Measurements from ENCODE around the gene DYDC2.
A peak's percentile ranks its signal among the peaks of the same experiment; 100 is the strongest.

DNA sequence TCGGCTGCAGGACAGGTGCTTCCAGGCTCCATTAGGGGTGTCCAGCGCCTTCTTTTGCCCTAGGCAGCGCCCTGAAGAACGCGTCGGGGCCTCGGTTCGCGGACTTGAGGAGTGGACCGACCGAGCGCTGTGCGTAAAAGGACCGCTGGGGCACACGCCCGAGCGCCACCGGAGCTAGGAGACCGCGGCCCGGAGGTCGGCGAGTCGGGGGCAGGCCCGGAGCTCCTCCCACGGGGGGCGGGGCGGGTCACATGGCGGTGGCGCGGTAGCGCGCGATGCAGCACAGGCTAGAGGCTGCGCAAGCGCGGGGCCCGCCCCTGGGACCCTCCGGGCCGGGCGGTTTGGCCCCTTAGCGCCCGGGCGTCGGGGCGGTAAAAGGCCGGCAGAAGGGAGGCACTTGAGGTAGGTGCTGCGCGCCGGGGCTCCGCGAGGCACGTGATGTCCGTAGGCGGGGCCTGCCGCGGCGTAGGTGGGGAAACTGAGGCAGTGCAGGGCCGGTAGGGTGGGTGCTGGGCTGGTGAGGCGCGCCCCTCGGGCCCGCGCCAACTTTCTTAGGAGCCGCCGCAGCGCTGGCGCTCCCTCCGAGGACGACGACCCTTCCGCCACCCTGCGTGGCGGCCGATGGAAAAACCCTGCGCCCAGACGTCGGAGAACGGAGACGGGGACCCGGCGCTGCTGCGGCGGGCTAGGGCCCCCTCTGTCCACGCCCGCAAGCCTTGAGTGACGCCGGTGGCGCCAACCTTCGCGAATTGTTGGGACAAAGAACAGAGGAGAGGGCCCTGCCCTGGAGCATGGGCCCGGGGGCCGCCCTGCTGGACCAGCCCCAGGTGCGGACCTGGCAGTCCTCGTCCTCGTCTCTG lies 51.9 kb downstream of the DYDC2 start, which contains the start of gene PRXL2A:
- TF ChIP-seq, protein P1, sequence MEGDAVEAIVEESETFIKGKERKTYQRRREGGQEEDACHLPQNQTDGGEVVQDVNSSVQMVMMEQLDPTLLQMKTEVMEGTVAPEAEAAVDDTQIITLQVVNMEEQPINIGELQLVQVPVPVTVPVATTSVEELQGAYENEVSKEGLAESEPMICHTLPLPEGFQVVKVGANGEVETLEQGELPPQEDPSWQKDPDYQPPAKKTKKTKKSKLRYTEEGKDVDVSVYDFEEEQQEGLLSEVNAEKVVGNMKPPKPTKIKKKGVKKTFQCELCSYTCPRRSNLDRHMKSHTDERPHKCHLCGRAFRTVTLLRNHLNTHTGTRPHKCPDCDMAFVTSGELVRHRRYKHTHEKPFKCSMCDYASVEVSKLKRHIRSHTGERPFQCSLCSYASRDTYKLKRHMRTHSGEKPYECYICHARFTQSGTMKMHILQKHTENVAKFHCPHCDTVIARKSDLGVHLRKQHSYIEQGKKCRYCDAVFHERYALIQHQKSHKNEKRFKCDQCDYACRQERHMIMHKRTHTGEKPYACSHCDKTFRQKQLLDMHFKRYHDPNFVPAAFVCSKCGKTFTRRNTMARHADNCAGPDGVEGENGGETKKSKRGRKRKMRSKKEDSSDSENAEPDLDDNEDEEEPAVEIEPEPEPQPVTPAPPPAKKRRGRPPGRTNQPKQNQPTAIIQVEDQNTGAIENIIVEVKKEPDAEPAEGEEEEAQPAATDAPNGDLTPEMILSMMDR (IDR thresholded peaks at IDR 0.05; ENCODE audit: low read depth, low read length, missing input control), result peak; percentile 7
- TF ChIP-seq, protein P2, sequence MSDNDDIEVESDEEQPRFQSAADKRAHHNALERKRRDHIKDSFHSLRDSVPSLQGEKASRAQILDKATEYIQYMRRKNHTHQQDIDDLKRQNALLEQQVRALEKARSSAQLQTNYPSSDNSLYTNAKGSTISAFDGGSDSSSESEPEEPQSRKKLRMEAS (IDR thresholded peaks at IDR 0.05), result no peak
- TF ChIP-seq RAD21 (IDR thresholded peaks at IDR 0.05) (no peak), TAF1 (conservative IDR thresholded peaks at IDR 0.05) (peak; percentile 49), FOXA1 (IDR thresholded peaks at IDR 0.05) (no peak), SP1 (IDR thresholded peaks at IDR 0.05) (peak; percentile 7), GABPA (IDR thresholded peaks at IDR 0.05 in 1 of 2, conservative IDR thresholded peaks at IDR 0.05 in 1 of 2) (no peak)
- TF ChIP-seq, protein P3, sequence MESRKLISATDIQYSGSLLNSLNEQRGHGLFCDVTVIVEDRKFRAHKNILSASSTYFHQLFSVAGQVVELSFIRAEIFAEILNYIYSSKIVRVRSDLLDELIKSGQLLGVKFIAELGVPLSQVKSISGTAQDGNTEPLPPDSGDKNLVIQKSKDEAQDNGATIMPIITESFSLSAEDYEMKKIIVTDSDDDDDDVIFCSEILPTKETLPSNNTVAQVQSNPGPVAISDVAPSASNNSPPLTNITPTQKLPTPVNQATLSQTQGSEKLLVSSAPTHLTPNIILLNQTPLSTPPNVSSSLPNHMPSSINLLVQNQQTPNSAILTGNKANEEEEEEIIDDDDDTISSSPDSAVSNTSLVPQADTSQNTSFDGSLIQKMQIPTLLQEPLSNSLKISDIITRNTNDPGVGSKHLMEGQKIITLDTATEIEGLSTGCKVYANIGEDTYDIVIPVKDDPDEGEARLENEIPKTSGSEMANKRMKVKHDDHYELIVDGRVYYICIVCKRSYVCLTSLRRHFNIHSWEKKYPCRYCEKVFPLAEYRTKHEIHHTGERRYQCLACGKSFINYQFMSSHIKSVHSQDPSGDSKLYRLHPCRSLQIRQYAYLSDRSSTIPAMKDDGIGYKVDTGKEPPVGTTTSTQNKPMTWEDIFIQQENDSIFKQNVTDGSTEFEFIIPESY (IDR thresholded peaks at IDR 0.05), result no peak
